Uterus (tissue), 4 donors: ENCODE measurements around the gene C14orf180. TPM values are rescaled to one million over a fixed set of nuclear protein-coding genes. Genes with fewer than 3 reads are reported as not detected.

Experiments used
- DNase-seq, 2 donors: peaks; one replicate each; pipeline ENCODE4 v3.0.0-alpha.2; 2019 to 2020
- H3K27ac ChIP-seq, 2 donors: fragments of 200-600 bp; sonication (generic); 1 replicate in 1 of 2; 2 replicates in 1 of 2; pipeline ENCODE4 v1.5.1; 2016 to 2018
- H3K27me3 ChIP-seq, 2 donors: fragments of 200-600 bp; sonication (generic); one replicate each; pipeline ENCODE4 v1.5.1; 2018 to 2019; ENCODE audit warnings: control low read depth in 1 of 2
- H3K36me3 ChIP-seq, 2 donors: fragments of 200-600 bp; sonication (generic); one replicate each; pipeline ENCODE4 v1.5.1; 2019; ENCODE audit warnings: control low read depth in 1 of 2
- H3K4me1 ChIP-seq, 2 donors: fragments of 200-600 bp; sonication (generic); one replicate each; pipeline ENCODE4 v1.5.1; 2018 to 2019; ENCODE audit warnings: control low read depth in 1 of 2
- H3K4me3 ChIP-seq, 2 donors: fragments of 200-600 bp; sonication (generic); 1 replicate in 1 of 2; 2 replicates in 1 of 2; pipeline ENCODE4 v1.5.1; 2018 to 2019; ENCODE audit warnings: mild to moderate bottlenecking in 1 of 2
- H3K9me3 ChIP-seq, 2 donors: fragments of 200-600 bp; sonication (generic); one replicate each; pipeline ENCODE4 v1.5.1; 2019; ENCODE audit warnings: control low read depth in 1 of 2
- CTCF ChIP-seq, 4 experiments: fragments of 200-600 bp in 2 of 4; fragments of 450-650 bp in 2 of 4; sonication (generic) in 2 of 4; IDR thresholded peaks; one replicate each; pipeline ENCODE4 v1.5.1; 2016 to 2019; ENCODE audit warnings: antibody characterized with exemption in 4 of 4, mild to moderate bottlenecking in 2 of 4, moderate library complexity in 1 of 4
- POLR2A ChIP-seq, 2 donors: fragments of 450-650 bp; IDR thresholded peaks; one replicate each; pipeline ENCODE4 v1.6.1; 2016; ENCODE audit warnings: antibody characterized with exemption in 2 of 2, mild to moderate bottlenecking in 1 of 2, moderate library complexity in 1 of 2
- intact Hi-C: fragments of 100-400 bp; cut with DNase I; formaldehyde crosslinking; loops from one replicate; pipeline ENCODE4 v1.15.1; 2023; ENCODE audit warnings: low total_unique reads
- total RNA-seq, 4 donors: library from RNA; depleted of rRNA in 3 of 4; stranded (reverse); fragments of >200 nt in 3 of 4; gene quantifications; one replicate each; pipeline versions ENCODE4 v1.1.0 to v1.2.4, GENCODE V29; 2014 to 2023
- donor health status: DM: yes; HTN: yes; CAD: no.

C14orf180 gene
- total RNA-seq, 4 donors from 2014 or later = 0.21 to 2.1 (median 0.26) TPM; not detected in 1

GRCh38 chr14:104582662-104583061, 3.1 kb downstream of the C14orf180 start:
- H3K27me3 ChIP-seq = no peaks in the 10 kb centered on the region
- intact Hi-C loops = no loop called here
- no peaks in the 10 kb centered on the region for H3K4me1 ChIP-seq
- no peak for TF ChIP-seq POLR2A (IDR thresholded peaks at IDR 0.05)
- no peak for TF ChIP-seq CTCF (IDR thresholded peaks at IDR 0.05)
- no peak overlapping the region for H3K4me3 ChIP-seq
- no peaks in the 10 kb centered on the region for H3K36me3 ChIP-seq
- H3K9me3 ChIP-seq = no peaks in the 10 kb centered on the region
- DNase-seq = peak; percentile 24 to 31
- no peak overlapping the region for H3K27ac ChIP-seq

DNA sequence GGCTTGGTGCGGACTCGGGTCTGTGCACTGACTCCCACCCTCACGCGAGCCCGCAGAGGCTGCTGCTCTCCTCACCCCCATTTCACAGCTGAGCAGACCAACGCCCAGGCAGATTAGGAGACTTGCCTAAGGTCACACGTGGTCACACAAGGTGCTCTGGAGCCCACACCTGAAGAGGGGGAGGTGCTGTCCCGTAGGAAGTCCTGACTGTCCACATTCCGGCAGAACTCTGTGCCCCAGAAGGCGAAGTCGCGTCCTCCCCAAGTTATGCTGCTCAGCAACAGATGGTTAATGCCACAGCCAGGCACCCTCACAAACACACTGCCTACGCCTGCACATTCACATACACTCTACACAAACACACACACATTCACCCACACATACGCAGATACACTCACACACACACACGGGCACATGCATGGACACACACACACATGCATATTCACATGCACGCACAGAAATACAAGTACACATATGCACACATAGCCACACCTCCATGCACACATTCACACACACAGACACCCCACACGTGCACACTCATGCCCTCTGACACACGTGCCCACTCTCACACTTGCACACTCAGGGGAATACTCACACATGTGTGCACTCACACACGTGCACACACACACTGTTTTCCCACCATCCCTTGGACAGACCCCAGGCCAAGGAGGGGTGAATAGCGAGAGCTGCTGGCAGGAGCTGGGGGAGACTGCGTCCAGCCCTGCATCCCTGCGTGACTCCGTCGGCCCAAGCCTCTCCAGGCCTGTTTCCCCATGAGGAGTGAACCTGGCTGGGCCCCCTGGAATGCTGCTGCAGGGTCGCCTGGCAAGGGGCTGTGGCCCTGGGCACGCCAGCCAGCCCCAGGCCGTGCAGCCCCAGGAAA, 4.1 kb downstream of the C14orf180 start:
- Histone ChIP-seq H3K9me3 (no peaks in the 10 kb centered on the region), H3K4me1 (no peaks in the 10 kb centered on the region), H3K36me3 (no peaks in the 10 kb centered on the region), H3K27ac (no peak overlapping the region), H3K27me3 (no peaks in the 10 kb centered on the region), H3K4me3 (no peak overlapping the region)
- TF ChIP-seq CTCF (IDR thresholded peaks at IDR 0.05) (no peak), POLR2A (IDR thresholded peaks at IDR 0.05) (no peak)
- intact Hi-C loops = no loop called here
- no peak for DNase-seq

DNA sequence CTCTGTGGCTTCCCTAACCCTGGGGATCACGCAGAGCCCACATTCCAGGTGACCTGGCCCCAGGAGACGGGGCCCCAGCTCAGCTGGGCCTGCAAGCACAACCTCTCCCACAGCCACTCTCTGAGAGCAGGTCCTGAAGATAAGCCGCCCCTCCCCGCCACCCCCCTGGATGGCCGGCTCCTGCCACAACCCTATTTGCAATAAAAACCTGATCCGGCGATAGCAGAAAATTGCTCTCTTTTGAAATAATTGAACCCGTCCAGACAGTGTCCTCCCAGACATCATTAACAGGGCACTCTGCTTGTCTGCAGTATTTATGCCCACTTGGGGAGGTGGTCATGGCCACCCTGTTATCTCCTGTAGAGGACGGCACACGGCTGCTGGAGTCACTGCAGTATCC, 5.0 kb downstream of the C14orf180 start:
- Histone ChIP-seq H3K27me3 (no peaks in the 10 kb centered on the region), H3K36me3 (no peaks in the 10 kb centered on the region), H3K9me3 (no peaks in the 10 kb centered on the region), H3K4me3 (no peak overlapping the region), H3K27ac (no peak overlapping the region), H3K4me1 (no peaks in the 10 kb centered on the region)
- TF ChIP-seq POLR2A (IDR thresholded peaks at IDR 0.05) (no peak), CTCF (IDR thresholded peaks at IDR 0.05) (no peak)
- intact Hi-C loops = no loop called here
- no peak for DNase-seq

GRCh38 chr14:104585966-104586697, 6.6 kb downstream of the C14orf180 start:
- Histone ChIP-seq H3K4me1 (no peaks in the 10 kb centered on the region), H3K27me3 (no peaks in the 10 kb centered on the region), H3K27ac (no peak overlapping the region), H3K4me3 (no peak overlapping the region), H3K36me3 (no peaks in the 10 kb centered on the region), H3K9me3 (no peaks in the 10 kb centered on the region)
- no peak for DNase-seq
- intact Hi-C loops = no loop called here
- TF ChIP-seq POLR2A (IDR thresholded peaks at IDR 0.05) = no peak
- TF ChIP-seq CTCF (IDR thresholded peaks at IDR 0.05) = no peak
